Pancreas (tissue), 10 donors: Measurements from ENCODE around the gene CXXC5. TPM values are rescaled to one million over a fixed set of nuclear protein-coding genes. Genes with fewer than 3 reads are reported as not detected.
A peak's percentile ranks its signal among the peaks of the same experiment; 100 is the strongest.

Experiments used
- ATAC-seq, 4 donors: fragments of 200-7000 bp; cut with Tn5 transposase; one replicate each; pipeline versions ENCODE4 v1.8.0 to v1.9.1; 2020; ENCODE audit warnings: mild to moderate bottlenecking in 4 of 4, moderate library complexity in 4 of 4
- DNase-seq, 6 donors: peaks; one replicate each; pipeline ENCODE4 v3.0.0-alpha.2; 2020
- FAIRE-seq: peaks from 2 replicates; lab custom pipeline; 2012; peaks lifted over from hg19 to GRCh38; lab: Jason Lieb, UNC
- H3K27ac ChIP-seq, 4 donors: fragments of 200-600 bp; sonication (generic); 1 replicate in 3 of 4; 2 replicates in 1 of 4; pipeline versions ENCODE4 v1.5.0 to v1.8.0; 2020
- H3K27me3 ChIP-seq, 4 donors: fragments of 200-600 bp; one replicate each; pipeline ENCODE4 v1.8.0; 2021
- H3K36me3 ChIP-seq, 3 donors: fragments of 200-600 bp; sonication (generic) in 1 of 3; one replicate each; pipeline versions ENCODE4 v1.5.0 to v1.8.0; 2020 to 2021
- H3K4me1 ChIP-seq, 3 donors: fragments of 200-600 bp; one replicate each; pipeline ENCODE4 v1.8.0; 2021
- H3K4me3 ChIP-seq, 4 donors: fragments of 200-600 bp; sonication (generic) in 2 of 4; one replicate each; pipeline versions ENCODE4 v1.5.0 to v1.8.0; 2020 to 2021
- H3K9me3 ChIP-seq, 4 donors: fragments of 200-600 bp; one replicate each; pipeline ENCODE4 v1.8.0; 2021
- CTCF ChIP-seq, 4 donors: fragments of 200-600 bp; sonication (generic) in 3 of 4; IDR thresholded peaks; one replicate each; pipeline versions ENCODE4 v1.5.0 to v1.8.0; 2021; ENCODE audit warnings: antibody characterized with exemption in 4 of 4
- WGBS, 2 donors: extraction: QIAGEN DNeasy Blood & Tissue Kit; methylation state at CpG; one replicate each; pipeline ENCODE4 v1.1.7; 2013; 5-methylcytosine and 5-hydroxymethylcytosine counted together
- intact Hi-C, 3 donors: fragments of 100-400 bp; cut with DNase I; formaldehyde crosslinking; loops; one replicate each; pipeline versions ENCODE4 v1.11.1 to v1.14.2; 2022
- polyA plus RNA-seq, 2 donors: library from polyadenylated mRNA; stranded (reverse); fragments of 200-250 nt; gene quantifications; one replicate each; pipeline ENCODE4 v1.2.3, GENCODE V29; 2013
- total RNA-seq, 6 donors: library from RNA; stranded (reverse); fragmentation: NEBNext Ultra II Directional in 4 of 6; extraction: Animal tissue kit (Norgen Biotek cat#: 25700) in 4 of 6; gene quantifications; one replicate each; pipeline versions ENCODE4 v1.2.1 to v1.2.4, GENCODE V29; 2021 to 2023
- donor health status: healthy with polysubstance abuse.
- donor health status: DM: no; HTN: no; CAD: no; lungs with moderate emphysema.
- donor health status: DM: no; HTN: no; CAD: no.
- donor health status: control.
- donor health status: control.
- donor health status: Bipolar disorder and iron deficiency.
- donor health status: DM: yes; HTN: yes; CAD: no.
- donor health status: DM: no; HTN: no; CAD: no.
- donor health status: DM: no; HTN: no; CAD: no.
- donor health status: DM: yes; HTN: yes; CAD: no.

Gene CXXC5
- total and polyA plus RNA-seq, 8 donors = 33.0 to 70.5 (median 44.1) TPM

- ATAC-seq = peak; percentile 13 to 42 (median 32)
- H3K27ac ChIP-seq = peak overlapping the region in 2 of 4 donors; percentile 33 to 64
Observed at GRCh38 chr5:139678751-139679750, 30.9 kb downstream of the CXXC5 start.

GRCh38 chr5:139680368-139681111, 32.4 kb downstream of the CXXC5 start:
- DNase-seq (peak in 3 of 6 donors; percentile 22 to 75 (median 56)), ATAC-seq (no peak), FAIRE-seq (no peak)
- no peak overlapping the region for H3K27ac ChIP-seq
- no peaks in the 10 kb centered on the region for H3K27me3 ChIP-seq
- H3K36me3 ChIP-seq = peaks cover 0 to 47% (median 24%) of the 10 kb centered on the region in 3 donors
- peaks cover 30 to 36% (median 33%) of the 10 kb centered on the region in 3 donors for H3K4me1 ChIP-seq
- intact Hi-C loops = loop anchor here in 1 of 3 donors (10.0 kb wide), 1 partner anchor 46 kb away; no protein-coding TSS in a partner anchor
- 91 to 93% methylated on average over 34 to 36 of the region's 36 CpGs for WGBS, 2 donors
- no peaks in the 10 kb centered on the region for H3K9me3 ChIP-seq
- H3K4me3 ChIP-seq = no peak overlapping the region
- TF ChIP-seq CTCF (IDR thresholded peaks at IDR 0.05) = no peak

More at GRCh38 chr5:139678751-139679750, 30.9 kb downstream of the CXXC5 start:
- Histone ChIP-seq H3K4me3 (no peak overlapping the region), H3K27me3 (no peaks in the 10 kb centered on the region), H3K36me3 (peaks cover 0 to 43% (median 24%) of the 10 kb centered on the region in 3 donors), H3K9me3 (no peaks in the 10 kb centered on the region), H3K4me1 (peaks cover 32 to 38% (median 36%) of the 10 kb centered on the region in 3 donors)
- DNase-seq = peak in 3 of 6 donors; percentile 46 to 80 (median 49)
- no peak for TF ChIP-seq CTCF (IDR thresholded peaks at IDR 0.05)
- FAIRE-seq = no peak
- 64 to 67% methylated on average over 16 to 17 of the region's 17 CpGs for WGBS, 2 donors
- intact Hi-C loops = no loop called here

- intact Hi-C loops = loop anchor here in 1 of 3 donors (10.0 kb wide), 1 partner anchor 46 kb away; no protein-coding TSS in a partner anchor
- H3K27ac ChIP-seq = no peak overlapping the region
Observed at GRCh38 chr5:139681112-139681458, 32.9 kb downstream of the CXXC5 start.

GRCh38 chr5:139681466-139681865, 33.3 kb downstream of the CXXC5 start:
- peaks cover 0 to 47% (median 24%) of the 10 kb centered on the region in 3 donors for H3K36me3 ChIP-seq
- no peak for ATAC-seq
- no peak overlapping the region for H3K27ac ChIP-seq
- FAIRE-seq = no peak
- TF ChIP-seq CTCF (IDR thresholded peaks at IDR 0.05) = no peak
- H3K27me3 ChIP-seq = no peaks in the 10 kb centered on the region
- intact Hi-C loops = loop anchor here in 1 of 3 donors (10.0 kb wide), 1 partner anchor 47 kb away; no protein-coding TSS in a partner anchor
- peaks cover 32 to 42% (median 36%) of the 10 kb centered on the region in 3 donors for H3K4me1 ChIP-seq
- H3K4me3 ChIP-seq = no peak overlapping the region
- H3K9me3 ChIP-seq = no peaks in the 10 kb centered on the region
- DNase-seq = no peak

More at GRCh38 chr5:139681112-139681458, 32.9 kb downstream of the CXXC5 start:
- Histone ChIP-seq H3K36me3 (peaks cover 0 to 47% (median 24%) of the 10 kb centered on the region in 3 donors), H3K4me1 (peaks cover 32 to 39% (median 35%) of the 10 kb centered on the region in 3 donors), H3K27me3 (no peaks in the 10 kb centered on the region), H3K4me3 (no peak overlapping the region), H3K9me3 (no peaks in the 10 kb centered on the region)
- no peak for TF ChIP-seq CTCF (IDR thresholded peaks at IDR 0.05)
- WGBS, 2 donors = 93 to 94% methylated on average over 22 of the region's 22 CpGs
- ATAC-seq (no peak), DNase-seq (no peak), FAIRE-seq (no peak)
